ENCODE results near the gene SF3A1. TPM values are rescaled to one million over a fixed set of nuclear protein-coding genes. Genes with fewer than 3 reads are reported as not detected.

The SF3A1 gene
- total and polyA plus RNA-seq, 2 of the 8 experiments (the other 6 are each of a cell fraction or from before 2014, with no cell fraction given) = 27.8 to 285 TPM

DNA sequence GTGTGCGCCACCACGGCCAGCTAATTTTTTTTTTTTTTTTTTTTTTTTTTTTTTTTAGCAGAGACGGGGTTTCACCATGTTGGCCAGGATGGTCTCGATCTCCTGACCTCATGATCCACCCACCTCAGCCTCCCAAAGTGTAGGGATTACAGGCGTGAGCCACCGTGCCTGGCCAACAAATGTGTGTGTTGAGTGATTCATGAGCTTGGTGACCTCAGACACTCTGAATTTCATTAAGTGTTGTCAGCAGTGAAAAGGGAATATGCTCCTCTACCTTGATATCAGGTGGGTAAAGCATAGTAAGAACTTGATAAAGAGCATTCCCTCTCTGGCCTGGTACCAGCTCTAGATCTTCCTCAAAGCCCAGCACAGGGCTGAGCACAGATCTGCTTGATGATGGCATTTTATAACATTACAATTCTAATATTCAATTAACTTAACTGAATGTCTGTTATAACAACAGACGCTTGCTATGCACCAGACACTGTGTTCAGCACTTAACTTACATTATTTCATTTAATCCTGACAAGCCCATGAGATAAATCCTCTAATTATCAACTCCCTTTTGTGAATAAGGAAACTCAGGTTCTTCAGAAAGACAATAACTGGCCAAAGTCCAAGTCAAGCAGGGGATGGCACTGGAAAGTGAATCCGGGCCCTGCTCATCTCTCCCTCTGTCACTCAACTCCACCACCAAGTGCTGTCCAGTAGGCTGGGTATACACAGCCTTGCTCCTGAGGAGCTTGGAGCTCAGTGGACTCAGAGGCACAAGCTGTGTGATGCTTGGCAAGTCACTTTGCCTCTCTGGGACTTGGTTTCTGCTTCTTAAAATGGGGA lies 42.9 kb downstream of the SF3A1 start (continued):
- no peak for TF ChIP-seq CHD7 (IDR thresholded peaks at IDR 0.05; ENCODE audit: insufficient replicate concordance, low read length)
- TF ChIP-seq SIX5 (IDR thresholded peaks at IDR 0.05; ENCODE audit: low read depth, low read length) = no peak
- TF ChIP-seq TEAD4 (IDR thresholded peaks at IDR 0.05; ENCODE audit: low read depth, low read length) = no peak
- TF ChIP-seq ZNF274 (IDR thresholded peaks at IDR 0.05; ENCODE audit: borderline replicate concordance, extremely low read depth, low read length) = no peak
- TF ChIP-seq NRF1 (IDR thresholded peaks at IDR 0.05; ENCODE audit: low read depth, low read length) = no peak
- no peak for TF ChIP-seq SRF (IDR thresholded peaks at IDR 0.05; ENCODE audit: low read depth, low read length)
- no peak for TF ChIP-seq RFX5 (IDR thresholded peaks at IDR 0.05; ENCODE audit: borderline replicate concordance, low read depth, low read length)
- no peak for TF ChIP-seq CBX5 (IDR thresholded peaks at IDR 0.05; ENCODE audit: low read depth, low read length)
- TF ChIP-seq SIN3A (conservative IDR thresholded peaks at IDR 0.05 in 1 of 2, IDR thresholded peaks at IDR 0.05 in 1 of 2; ENCODE audit: low read depth in 1 of 2, low read length in 2 of 2) = no peak
- TF ChIP-seq POLR2AphosphoS5 (IDR thresholded peaks at IDR 0.05; ENCODE audit: low read depth, low read length) = no peak
